ENCODE measurements around the gene GABRB2.

DNA sequence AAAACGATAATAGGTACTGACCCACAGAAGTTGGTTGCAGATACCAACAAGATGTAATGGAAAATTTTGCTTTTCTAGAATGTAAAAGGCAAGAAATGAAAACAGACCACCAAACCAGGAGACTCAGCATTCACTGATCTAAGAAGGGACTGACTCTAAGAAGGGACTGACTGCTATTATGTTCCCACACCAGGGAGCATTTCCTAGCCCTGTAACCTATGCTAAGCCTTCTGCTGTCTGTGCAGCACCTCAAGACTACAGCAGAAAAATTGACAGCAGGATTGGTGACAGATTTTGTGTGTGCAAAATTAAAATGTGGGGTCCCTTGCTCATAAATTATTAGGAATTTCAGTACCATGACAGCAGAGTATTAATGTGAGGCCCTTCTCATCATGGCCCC, 154.8 kb downstream of the GABRB2 start:
- TF ChIP-seq CTCF (conservative IDR thresholded peaks at IDR 0.05), result no peak
- no peak for TF ChIP-seq ZFX (IDR thresholded peaks at IDR 0.05)
